ENCODE data around the gene TXNDC11. TPM values are rescaled to one million over a fixed set of nuclear protein-coding genes. Genes with fewer than 3 reads are reported as not detected.

Gene TXNDC11
- polyA plus RNA-seq, 3 donors: 29.7 to 47.3 (median 35.5) TPM

GRCh38 chr16:11757671-11758545, 15.3 kb upstream of the TXNDC11 start:
- WGBS, 3 donors: 25 to 73% (median 70%) methylated on average over 10 of the region's 10 CpGs
- H3K27ac ChIP-seq (ENCODE audit: low read depth, low read length): no peak overlapping the region

- 58 to 91% (median 89%) methylated on average over 3 of the region's 3 CpGs for WGBS, 3 donors
- H3K27ac ChIP-seq (ENCODE audit: low read depth, low read length): no peak overlapping the region
Measured at GRCh38 chr16:11756248-11756647, 13.6 kb upstream of the TXNDC11 start.

- 80 to 95% (median 95%) methylated on average over 13 of the region's 13 CpGs for WGBS, 3 donors
- no peak overlapping the region for H3K27ac ChIP-seq (ENCODE audit: low read depth, low read length)
Measured at GRCh38 chr16:11755022-11755760, 12.5 kb upstream of the TXNDC11 start.

GRCh38 chr16:11752856-11753255, 10.2 kb upstream of the TXNDC11 start:
- 59 to 95% (median 90%) methylated on average over 3 of the region's 3 CpGs for WGBS, 3 donors
- H3K27ac ChIP-seq (ENCODE audit: low read depth, low read length): no peak overlapping the region

- 68 to 80% (median 77%) methylated on average over 7 of the region's 7 CpGs for WGBS, 3 donors
- H3K27ac ChIP-seq (ENCODE audit: low read depth, low read length): no peak overlapping the region
Measured at GRCh38 chr16:11750056-11750455, 7.4 kb upstream of the TXNDC11 start.

GRCh38 chr16:11748404-11749254, 6.0 kb upstream of the TXNDC11 start:
- WGBS, 3 donors: 50 to 94% (median 87%) methylated on average over 13 of the region's 13 CpGs
- no peak overlapping the region for H3K27ac ChIP-seq (ENCODE audit: low read depth, low read length)

- H3K27ac ChIP-seq (ENCODE audit: low read depth, low read length): no peak overlapping the region
- WGBS, 3 donors: 26 to 86% (median 80%) methylated on average over 7 of the region's 7 CpGs
Measured at GRCh38 chr16:11747949-11748403, 5.3 kb upstream of the TXNDC11 start.

- WGBS, 3 donors: 80 to 86% (median 81%) methylated on average over 5 of the region's 5 CpGs
- peak overlapping the region; percentile 81 for H3K27ac ChIP-seq (ENCODE audit: low read depth, low read length)
Measured at GRCh38 chr16:11744075-11744470, 1.4 kb upstream of the TXNDC11 start.

- 30 to 46% (median 37%) methylated on average over 20 to 21 of the region's 21 CpGs for WGBS, 3 donors
- H3K27ac ChIP-seq (ENCODE audit: low read depth, low read length): peak overlapping the region; percentile 81
Measured at GRCh38 chr16:11743308-11744074, 834 bp upstream of the TXNDC11 start.

GRCh38 chr16:11742093-11742535, 543 bp downstream of the TXNDC11 start:
- peak overlapping the region; percentile 89 for H3K27ac ChIP-seq (ENCODE audit: low read depth, low read length)
- 0 to 1% (median 0%) methylated on average over 33 to 37 of the region's 37 CpGs for WGBS, 3 donors

GRCh38 chr16:11740567-11740966, 2.1 kb downstream of the TXNDC11 start:
- WGBS, 3 donors: 25 to 67% (median 67%) methylated on average over 3 of the region's 3 CpGs
- H3K27ac ChIP-seq (ENCODE audit: low read depth, low read length): no peak overlapping the region

GRCh38 chr16:11738742-11739544, 3.7 kb downstream of the TXNDC11 start:
- no peak overlapping the region for H3K27ac ChIP-seq (ENCODE audit: low read depth, low read length)
- 58 to 90% (median 87%) methylated on average over 15 of the region's 15 CpGs for WGBS, 3 donors

- no peak overlapping the region for H3K27ac ChIP-seq (ENCODE audit: low read depth, low read length)
- WGBS, 3 donors: 52 to 69% (median 64%) methylated on average over 8 of the region's 8 CpGs
Measured at GRCh38 chr16:11737713-11738112, 4.9 kb downstream of the TXNDC11 start.

GRCh38 chr16:11736903-11737302, 5.8 kb downstream of the TXNDC11 start:
- WGBS, 3 donors: 47 to 89% (median 85%) methylated on average over 6 of the region's 6 CpGs
- H3K27ac ChIP-seq (ENCODE audit: low read depth, low read length): no peak overlapping the region

- H3K27ac ChIP-seq (ENCODE audit: low read depth, low read length): no peak overlapping the region
- 38 to 88% (median 87%) methylated on average over 8 of the region's 8 CpGs for WGBS, 3 donors
Measured at GRCh38 chr16:11735787-11736186, 6.9 kb downstream of the TXNDC11 start.

GRCh38 chr16:11734653-11735043, 8.0 kb downstream of the TXNDC11 start:
- 31 to 64% (median 64%) methylated on average over 6 of the region's 6 CpGs for WGBS, 3 donors

GRCh38 chr16:11734025-11734652, 8.5 kb downstream of the TXNDC11 start:
- 19 to 52% (median 51%) methylated on average over 3 of the region's 3 CpGs for WGBS, 3 donors

More at GRCh38 chr16:11734653-11735043, 8.0 kb downstream of the TXNDC11 start:
- H3K27ac ChIP-seq (ENCODE audit: low read depth, low read length): no peak overlapping the region

More at GRCh38 chr16:11734025-11734652, 8.5 kb downstream of the TXNDC11 start:
- H3K27ac ChIP-seq (ENCODE audit: low read depth, low read length): no peak overlapping the region
